Activated CD8-positive, alpha-beta memory T cell treated with anti-CD3 and anti-CD28 coated beads for 48 hours (primary cell): ENCODE results near the gene APBB1.

Experiments
- DNase-seq, 3 experiments: peaks; one replicate each; pipeline ENCODE4 v3.0.0-alpha.2; 2020; ENCODE audit warnings: low read depth in 2 of 3, low spot score in 2 of 3

Gene APBB1

GRCh38 chr11:6351782-6352382, 67.0 kb downstream of the APBB1 start:
- DNase-seq: no peak

DNA sequence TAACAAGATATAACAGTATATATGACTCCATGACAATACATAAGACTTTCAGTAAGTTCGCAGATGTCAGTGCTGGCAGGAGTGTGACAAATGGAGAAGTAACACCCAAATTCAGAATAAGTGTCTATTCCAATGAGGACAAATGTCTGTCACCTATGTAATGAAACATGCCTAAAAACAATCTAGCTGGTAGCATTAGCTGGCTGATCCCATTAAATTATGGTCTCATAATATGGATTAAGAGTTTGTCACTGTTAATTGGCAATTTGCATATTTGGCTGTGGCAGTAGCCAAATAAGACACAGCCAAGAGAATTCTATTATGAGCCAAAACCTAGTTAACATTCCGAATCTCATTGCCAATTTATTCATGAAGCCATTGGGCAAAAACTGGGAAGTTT, 68.4 kb downstream of the APBB1 start:
- no peak for DNase-seq

- no peak for DNase-seq
These were observed 68.9 kb downstream of the APBB1 start for GRCh38 chr11:6350043-6350442.

- DNase-seq: no peak
These were observed 73.5 kb downstream of the APBB1 start for GRCh38 chr11:6345366-6345765.
